Skeletal muscle tissue (tissue), 4 donors: ENCODE data around the gene FAM168B. TPM values are rescaled to one million over a fixed set of nuclear protein-coding genes. Genes with fewer than 3 reads are reported as not detected.

Source experiments
- H3K27ac ChIP-seq: one replicate; pipeline ENCODE4 v1.7.0; 2013; ENCODE audit warnings: mild to moderate bottlenecking, low read depth, low read length, inconsistent platforms
- H3K27me3 ChIP-seq, 3 donors: one replicate each; pipeline ENCODE4 v1.7.0; 2013; ENCODE audit warnings: low read length in 3 of 3; ENCODE audit not compliant: control insufficient read depth in 3 of 3, insufficient read depth in 3 of 3
- H3K36me3 ChIP-seq, 3 donors: one replicate each; pipeline ENCODE4 v1.7.0; 2013; ENCODE audit warnings: low read length in 3 of 3; ENCODE audit not compliant: control insufficient read depth in 3 of 3, insufficient read depth in 3 of 3
- H3K4me1 ChIP-seq, 3 donors: one replicate each; pipeline ENCODE4 v1.7.0; 2013; ENCODE audit warnings: low read length in 3 of 3, mild to moderate bottlenecking in 3 of 3; ENCODE audit not compliant: control insufficient read depth in 3 of 3, insufficient read depth in 3 of 3
- H3K4me3 ChIP-seq, 3 donors: one replicate each; pipeline ENCODE4 v1.7.0; 2013; ENCODE audit warnings: low read length in 3 of 3
- H3K9ac ChIP-seq, 3 donors: one replicate each; pipeline ENCODE4 v1.7.0; 2013; ENCODE audit warnings: low read length in 3 of 3, mild to moderate bottlenecking in 3 of 3, moderate library complexity in 2 of 3, low read depth in 1 of 3
- H3K9me3 ChIP-seq, 3 donors: one replicate each; pipeline ENCODE4 v1.7.0; 2013; ENCODE audit warnings: low read length in 3 of 3; ENCODE audit not compliant: control insufficient read depth in 3 of 3
- total RNA-seq: library from RNA; depleted of rRNA; stranded (reverse); fragments of >200 nt; gene quantifications from one replicate; pipeline ENCODE4 v1.2.3, GENCODE V29; 2014
- donor health status: Osteomylitis.

FAM168B gene
- total RNA-seq, 1 donor from 2014 or later, result 57.4 TPM

DNA sequence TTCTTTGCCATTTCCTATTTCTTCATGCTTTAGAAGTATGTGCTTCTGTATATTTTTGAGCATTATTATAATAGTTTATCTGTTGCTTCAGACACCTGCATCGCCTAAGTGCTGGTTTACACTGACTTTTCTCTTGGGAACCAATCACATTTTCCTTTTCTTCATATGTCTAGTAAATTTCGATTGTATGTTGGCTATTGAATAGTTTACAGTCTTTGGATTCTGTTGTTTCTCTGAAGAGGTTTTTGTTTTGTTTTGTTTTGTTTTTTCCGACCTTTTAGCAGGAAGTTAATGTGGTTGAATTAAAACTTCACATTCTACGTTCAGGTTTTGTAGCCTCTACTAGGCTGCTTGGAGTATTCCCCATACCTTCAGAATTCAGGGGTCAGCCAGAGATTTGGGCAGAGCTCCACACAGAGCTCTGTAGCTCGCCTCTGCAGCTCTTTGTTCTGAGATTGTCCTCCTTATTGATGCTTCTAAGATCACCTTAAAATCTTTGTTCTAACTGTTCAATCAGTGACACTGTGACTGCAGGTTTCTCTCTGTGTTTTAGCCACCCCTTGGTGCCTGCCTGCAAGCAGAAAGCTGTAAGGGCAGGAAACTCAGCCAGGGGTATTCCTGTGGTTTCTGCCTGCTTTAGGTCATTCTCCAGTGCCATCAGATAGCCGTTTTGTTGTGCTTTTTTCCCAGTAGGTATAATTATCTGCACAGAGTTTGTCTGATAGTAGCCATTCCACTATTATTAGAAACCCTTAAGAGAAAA, 83.4 kb downstream of the FAM168B start:
- Histone ChIP-seq H3K36me3 (no peaks in the 10 kb centered on the region), H3K4me3 (no peak overlapping the region), H3K27ac (no peak overlapping the region), H3K4me1 (no peaks in the 10 kb centered on the region), H3K9ac (no peak overlapping the region), H3K27me3 (peaks cover 12 to 24% (median 16%) of the 10 kb centered on the region in 3 donors), H3K9me3 (no peaks in the 10 kb centered on the region)

DNA sequence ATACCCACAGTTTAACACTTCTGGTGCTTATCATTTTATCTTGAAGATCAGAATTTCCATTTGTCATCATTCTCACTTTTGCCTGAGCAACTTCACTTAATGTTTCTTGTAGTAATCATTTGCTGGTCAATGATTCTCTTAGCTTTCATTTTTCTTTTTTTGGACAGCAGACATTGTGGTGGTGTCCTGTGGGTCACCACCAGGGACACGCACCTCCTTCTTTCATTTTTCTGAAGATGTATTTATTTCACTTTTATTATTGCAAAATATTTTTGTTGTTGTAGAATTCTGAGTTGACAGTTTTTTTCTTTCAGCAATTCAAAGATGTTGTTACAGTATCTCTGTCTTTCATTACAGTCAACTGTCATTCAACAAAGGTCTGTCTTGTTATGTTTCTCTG, 84.3 kb downstream of the FAM168B start:
- Histone ChIP-seq H3K27me3 (peaks cover 16 to 25% (median 17%) of the 10 kb centered on the region in 3 donors), H3K9me3 (no peaks in the 10 kb centered on the region), H3K4me1 (no peaks in the 10 kb centered on the region), H3K9ac (no peak overlapping the region), H3K36me3 (no peaks in the 10 kb centered on the region), H3K27ac (no peak overlapping the region), H3K4me3 (no peak overlapping the region)

DNA sequence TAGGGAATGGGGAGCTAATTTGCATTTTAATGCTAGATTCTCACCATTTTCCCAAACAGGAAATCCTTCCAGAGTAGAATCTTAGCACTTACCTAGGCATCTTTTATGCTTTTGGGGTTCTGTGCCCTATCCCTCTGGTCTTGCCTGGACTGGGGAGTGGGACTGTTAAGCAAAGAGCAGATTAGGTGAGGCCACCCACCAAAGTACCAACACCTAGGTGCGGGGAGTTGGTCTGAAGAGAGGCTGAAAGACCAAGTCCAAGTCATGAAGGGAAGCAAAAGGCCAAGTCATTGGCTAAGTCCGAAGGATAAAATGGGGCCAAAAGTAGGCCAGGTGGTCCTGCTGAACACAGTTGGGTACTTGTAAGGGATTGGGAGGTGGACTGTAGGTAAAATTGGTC, 86.7 kb downstream of the FAM168B start:
- Histone ChIP-seq H3K27me3 (peaks cover 10 to 19% (median 15%) of the 10 kb centered on the region in 3 donors), H3K4me3 (no peak overlapping the region), H3K4me1 (no peaks in the 10 kb centered on the region), H3K9ac (no peak overlapping the region), H3K27ac (no peak overlapping the region), H3K36me3 (no peaks in the 10 kb centered on the region), H3K9me3 (no peaks in the 10 kb centered on the region)

DNA sequence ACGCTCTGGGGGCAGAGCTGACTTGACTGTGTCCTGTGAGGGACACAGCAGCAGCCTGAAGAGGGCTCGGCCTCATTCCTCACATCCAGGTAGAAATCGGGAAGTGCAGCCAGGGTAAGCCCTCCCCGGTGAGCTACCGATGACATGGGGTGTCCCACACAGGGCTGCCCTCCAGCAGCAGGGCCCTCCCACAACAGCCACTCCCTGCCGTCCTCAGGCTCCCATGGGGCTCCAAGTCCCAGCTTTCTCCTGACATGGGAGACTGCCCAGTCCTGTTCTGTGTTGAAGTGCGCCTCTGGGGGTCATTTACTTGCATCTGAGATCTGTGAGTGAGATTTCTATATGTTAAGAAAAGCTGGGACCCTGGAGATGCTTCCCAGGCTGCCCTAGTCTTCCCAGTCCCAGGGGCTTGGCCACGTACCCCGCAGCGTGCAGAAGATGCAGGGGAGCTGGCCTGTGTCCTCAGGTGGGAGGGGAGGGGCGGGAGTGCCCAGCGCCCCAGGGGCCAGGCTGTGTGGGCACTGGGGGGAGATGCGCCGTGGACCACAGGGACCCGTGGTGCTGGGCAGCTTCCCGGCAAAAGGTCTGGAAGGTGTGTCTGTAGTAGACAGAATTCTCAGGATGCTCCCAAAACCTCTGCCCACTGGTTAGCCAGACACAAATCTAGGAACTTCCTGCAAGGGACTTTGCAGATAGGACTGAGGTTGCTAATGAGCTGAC, 87.9 kb downstream of the FAM168B start:
- Histone ChIP-seq H3K4me1 (no peaks in the 10 kb centered on the region), H3K9ac (no peak overlapping the region), H3K4me3 (no peak overlapping the region), H3K36me3 (no peaks in the 10 kb centered on the region), H3K27me3 (peaks cover 3 to 12% (median 6%) of the 10 kb centered on the region in 3 donors), H3K9me3 (no peaks in the 10 kb centered on the region), H3K27ac (no peak overlapping the region)

DNA sequence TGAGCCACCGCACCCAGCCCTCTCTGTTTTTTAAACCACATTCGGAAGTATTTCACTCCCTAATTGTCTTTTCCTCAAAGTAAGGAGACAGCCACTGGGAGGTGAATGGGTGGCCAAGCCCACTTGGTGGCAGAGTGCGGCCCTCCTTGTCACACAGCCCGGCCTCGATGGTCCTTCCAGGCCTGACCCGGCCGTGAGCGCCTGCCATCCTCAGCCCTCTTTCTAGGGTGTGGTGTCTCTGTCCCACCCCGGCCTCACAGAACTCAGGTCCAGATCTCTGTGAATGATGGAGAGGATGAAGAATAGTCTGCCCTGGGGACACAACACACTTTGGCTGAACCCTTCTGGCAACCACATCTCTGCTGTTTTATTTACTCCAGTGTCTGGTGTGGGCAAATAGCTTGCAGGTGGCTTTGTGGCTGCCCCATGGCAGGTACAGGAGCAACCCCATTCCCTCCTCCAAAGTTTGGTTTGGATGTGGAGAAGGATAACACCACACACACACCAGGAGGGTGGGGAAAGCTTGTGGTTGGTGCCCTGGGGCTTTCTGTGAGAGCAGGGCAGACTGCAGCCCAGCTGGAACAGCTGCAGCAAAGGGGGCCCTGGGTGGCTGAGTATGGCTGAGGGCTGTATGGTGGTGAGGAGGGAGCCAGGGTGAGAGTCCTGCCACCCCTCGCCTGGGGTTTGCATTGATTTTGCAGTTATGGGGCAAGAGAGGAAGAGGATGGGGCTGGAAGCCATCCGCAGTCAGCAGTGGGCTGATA, 88.6 kb downstream of the FAM168B start:
- Histone ChIP-seq H3K27me3 (peaks cover 3 to 9% (median 6%) of the 10 kb centered on the region in 3 donors), H3K9ac (no peak overlapping the region)

DNA sequence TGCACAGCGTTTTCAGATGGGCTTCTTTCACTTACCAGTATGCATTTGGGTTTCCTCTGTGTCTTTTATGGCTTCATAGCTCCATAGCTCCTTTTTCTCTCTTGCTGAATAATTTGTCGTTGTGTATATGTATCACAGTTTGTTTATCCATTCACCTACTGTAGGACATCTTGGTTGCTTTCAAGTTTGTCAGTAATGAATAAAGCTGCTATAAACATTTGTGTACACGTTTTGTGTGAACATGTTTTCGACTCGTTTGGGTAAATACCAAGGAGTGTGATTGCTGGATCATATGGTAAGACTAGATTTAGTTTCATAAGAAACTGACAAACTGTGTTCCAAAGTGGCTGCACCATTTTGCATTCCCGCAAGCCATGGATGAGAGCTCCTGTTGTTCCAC, 94.7 kb downstream of the FAM168B start:
- Histone ChIP-seq H3K4me3 (no peak overlapping the region), H3K4me1 (no peaks in the 10 kb centered on the region), H3K9ac (no peak overlapping the region), H3K27ac (no peak overlapping the region), H3K9me3 (no peaks in the 10 kb centered on the region), H3K36me3 (no peaks in the 10 kb centered on the region), H3K27me3 (peaks cover 0 to 2% (median 0%) of the 10 kb centered on the region in 3 donors)

More for the DNA sequence above, 88.6 kb downstream of the FAM168B start:
- H3K27ac ChIP-seq, result no peak overlapping the region
- H3K36me3 ChIP-seq, result no peaks in the 10 kb centered on the region
- no peaks in the 10 kb centered on the region for H3K9me3 ChIP-seq
- H3K4me1 ChIP-seq, result no peaks in the 10 kb centered on the region
- no peak overlapping the region for H3K4me3 ChIP-seq

Other genes starting within 250 kb of the FAM168B start
- gene PLEKHB2, start 11.9 kb upstream of the FAM168B start, total RNA-seq, result 46.4 TPM
- not detected for gene POTEE, start 116.1 kb upstream of the FAM168B start, total RNA-seq